HG03103 (cell line): Measurements from ENCODE around the gene SETD1B.
"Not testable (repeated sequence)": the region's sequence is repeated elsewhere in the genome, so short reads cannot be mapped to it uniquely, and the experiment has no call there.

Source experiments
- ATAC-seq: cut with Tn5 transposase; IDR thresholded peaks from one replicate; pipeline ENCODE4 v1.9.1; 2021; ENCODE audit warnings: low read depth; ENCODE audit not compliant: unreplicated experiment

The SETD1B gene

DNA sequence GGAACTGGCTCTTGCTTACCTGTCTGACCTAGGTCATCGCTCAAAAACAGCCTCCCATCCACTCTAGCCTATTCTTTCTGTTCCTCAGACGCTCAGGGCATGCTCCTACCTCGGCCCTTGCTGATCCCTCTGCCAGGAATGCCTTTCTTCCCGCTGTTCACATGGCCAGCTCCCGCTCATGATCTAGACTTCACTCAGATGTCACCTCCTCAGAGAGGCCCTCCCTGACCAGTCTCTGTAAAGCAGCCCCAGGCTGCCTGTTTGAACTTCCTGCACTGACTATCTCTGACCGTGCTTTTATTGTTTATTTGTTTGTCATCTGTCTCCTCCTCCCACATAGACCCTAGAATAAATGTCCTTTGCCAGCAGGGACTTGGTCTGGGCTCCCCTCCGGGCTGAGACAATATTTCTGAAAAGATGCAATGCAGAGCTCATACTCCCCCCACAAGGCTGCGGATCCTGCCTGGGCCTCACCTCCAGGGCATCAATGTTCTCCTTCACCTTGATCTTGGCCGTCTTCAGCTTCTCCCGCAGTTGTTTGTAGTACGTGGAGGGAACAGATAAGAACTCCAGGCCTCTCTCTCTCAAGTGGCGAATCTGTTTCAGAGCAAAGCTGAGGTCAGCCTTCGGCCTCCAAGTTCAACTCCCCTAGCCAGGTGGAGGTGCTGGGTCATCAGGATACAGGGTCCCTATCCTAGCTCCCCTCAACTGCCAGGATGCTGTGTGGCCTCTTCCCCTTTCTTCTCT, 39.6 kb downstream of the SETD1B start:
- no peak for ATAC-seq

DNA sequence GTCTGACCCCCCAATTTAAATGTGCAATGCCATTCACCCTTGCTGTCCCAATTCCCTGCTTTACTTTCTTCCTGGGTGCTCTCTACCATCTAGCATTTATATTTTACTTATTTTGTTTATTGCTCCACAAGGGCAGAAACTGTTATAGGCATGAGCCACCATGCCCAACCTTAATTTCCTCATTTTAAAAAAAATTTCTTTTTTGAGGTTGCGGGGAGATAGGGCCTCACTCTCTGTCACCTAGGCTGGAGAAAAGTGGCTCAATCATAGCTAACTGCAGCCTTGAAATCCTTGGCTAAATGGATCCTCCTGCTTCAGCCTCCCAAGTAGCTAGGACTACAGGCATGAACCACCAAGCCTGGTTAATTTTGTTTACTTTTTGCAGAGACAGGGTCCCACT, 41.9 kb downstream of the SETD1B start:
- no peak for ATAC-seq

DNA sequence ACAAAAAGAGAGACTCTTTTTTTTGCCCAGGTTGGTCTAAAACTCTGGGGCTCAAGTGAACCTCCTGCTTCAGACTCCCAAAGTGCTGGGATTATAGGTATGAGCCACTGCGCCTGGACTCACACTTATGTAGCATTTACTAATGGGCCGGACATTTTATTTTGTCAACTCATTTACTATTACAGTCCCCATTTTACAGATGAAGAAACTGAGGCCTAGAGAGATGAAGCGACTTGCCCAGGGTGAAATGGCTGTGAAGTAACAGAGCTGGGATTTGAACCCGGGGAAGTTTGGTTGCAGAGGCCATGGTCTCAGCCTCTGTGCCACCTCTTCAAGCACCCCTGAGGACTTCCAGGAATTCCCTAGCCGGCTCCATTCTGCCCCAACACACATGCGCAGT, 45.4 kb downstream of the SETD1B start:
- no peak for ATAC-seq

DNA sequence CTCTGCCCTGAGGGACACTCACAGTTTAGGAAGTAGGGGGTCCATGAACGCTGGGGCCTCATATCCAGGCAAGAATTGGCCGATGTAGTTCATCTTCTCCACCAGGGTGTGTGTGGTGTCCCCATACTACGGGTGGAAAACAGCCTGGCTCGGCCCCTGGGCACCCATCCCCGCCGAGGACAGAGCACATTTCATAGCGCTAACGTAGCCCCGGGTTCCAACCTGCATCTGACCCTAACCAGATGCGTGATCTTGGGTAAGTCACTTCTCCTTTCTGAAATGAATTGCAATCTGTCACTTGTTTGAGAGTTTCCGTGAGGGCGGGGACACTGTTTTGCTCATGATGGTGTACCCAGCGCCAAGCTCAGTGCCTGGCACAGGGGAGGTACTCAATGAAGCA, 45.9 kb downstream of the SETD1B start:
- ATAC-seq: no peak

DNA sequence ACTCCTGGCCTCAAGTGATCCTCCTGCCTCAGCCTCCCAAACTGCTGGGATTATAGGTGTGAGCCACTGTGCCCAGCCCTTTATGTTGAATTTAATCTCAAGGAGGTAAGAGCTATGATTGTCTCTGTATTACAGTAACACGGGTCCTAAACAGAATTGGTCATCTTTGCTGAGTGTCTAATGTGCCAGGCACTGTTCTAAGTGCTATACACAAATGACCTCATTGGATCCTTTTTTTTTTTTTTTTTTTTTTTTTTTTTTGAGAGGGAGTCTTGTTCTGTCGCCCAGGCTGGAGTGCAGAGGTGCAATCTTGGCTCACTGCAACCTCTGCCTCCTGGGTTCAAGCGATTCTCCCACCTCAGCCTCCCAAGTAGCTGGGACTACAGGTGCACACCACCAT, 48.6 kb downstream of the SETD1B start:
- ATAC-seq: not testable (repeated sequence)

DNA sequence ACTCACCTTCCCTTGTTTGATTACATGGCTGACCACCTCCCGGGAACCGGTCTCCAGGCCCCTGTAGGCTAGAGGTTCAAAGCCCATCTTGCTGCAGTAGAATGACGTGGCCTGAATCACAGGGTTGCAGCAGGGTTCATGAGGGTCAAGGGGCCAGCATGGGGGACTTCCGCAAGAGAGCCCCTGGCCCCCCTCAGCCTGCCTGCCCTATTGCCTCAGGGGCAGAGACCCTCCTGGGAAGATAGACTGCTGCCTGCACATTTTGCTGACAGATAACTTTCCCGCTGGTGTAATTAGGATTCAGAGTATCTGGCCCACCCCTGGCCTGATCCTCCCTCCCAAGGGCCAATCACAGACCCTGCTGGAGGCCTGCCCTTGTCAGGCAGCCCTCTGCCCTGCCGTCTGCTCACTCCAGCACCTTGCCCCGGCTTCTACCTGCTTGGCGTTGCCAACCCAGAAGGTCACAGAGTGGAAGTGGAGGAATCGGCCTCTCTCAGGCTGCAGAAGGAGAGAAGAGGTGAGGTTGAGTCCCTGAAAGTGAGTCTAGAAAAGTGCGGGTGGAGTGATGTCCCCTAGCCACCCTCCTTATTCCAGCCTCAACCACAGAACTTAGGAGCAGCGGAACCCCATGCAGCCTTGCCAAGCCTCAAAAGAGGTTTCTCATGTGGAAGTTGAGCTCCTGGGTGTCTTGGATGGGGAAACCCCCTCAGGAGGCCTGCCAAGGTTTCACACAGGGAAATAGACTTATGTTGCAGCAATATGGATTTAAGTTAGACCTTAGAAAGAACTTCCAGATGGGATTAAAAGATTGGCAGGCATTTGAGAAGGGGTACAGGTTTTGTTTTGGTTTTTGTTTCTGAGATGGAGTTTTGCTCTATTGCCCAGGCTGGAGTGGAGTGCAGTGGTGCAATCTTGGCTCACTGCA, 53.8 kb downstream of the SETD1B start:
- ATAC-seq: no peak

DNA sequence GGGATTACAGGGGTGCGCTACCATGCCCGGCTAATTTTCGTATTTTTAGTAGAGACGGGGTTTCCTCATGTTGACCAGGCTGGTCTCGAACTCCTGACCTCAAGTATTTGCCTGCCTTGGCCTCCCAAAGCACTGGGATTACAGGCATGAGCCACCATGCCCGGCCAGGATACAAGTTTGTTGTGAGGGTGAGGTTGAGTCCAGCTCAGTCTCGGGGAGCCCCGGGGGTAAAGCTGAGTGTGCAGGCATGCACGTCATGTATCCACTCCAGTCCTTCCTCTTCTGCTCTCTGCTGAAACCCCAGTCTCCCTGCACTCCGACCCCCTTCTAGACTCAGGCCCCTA, 54.5 kb downstream of the SETD1B start:
- no peak for ATAC-seq

DNA sequence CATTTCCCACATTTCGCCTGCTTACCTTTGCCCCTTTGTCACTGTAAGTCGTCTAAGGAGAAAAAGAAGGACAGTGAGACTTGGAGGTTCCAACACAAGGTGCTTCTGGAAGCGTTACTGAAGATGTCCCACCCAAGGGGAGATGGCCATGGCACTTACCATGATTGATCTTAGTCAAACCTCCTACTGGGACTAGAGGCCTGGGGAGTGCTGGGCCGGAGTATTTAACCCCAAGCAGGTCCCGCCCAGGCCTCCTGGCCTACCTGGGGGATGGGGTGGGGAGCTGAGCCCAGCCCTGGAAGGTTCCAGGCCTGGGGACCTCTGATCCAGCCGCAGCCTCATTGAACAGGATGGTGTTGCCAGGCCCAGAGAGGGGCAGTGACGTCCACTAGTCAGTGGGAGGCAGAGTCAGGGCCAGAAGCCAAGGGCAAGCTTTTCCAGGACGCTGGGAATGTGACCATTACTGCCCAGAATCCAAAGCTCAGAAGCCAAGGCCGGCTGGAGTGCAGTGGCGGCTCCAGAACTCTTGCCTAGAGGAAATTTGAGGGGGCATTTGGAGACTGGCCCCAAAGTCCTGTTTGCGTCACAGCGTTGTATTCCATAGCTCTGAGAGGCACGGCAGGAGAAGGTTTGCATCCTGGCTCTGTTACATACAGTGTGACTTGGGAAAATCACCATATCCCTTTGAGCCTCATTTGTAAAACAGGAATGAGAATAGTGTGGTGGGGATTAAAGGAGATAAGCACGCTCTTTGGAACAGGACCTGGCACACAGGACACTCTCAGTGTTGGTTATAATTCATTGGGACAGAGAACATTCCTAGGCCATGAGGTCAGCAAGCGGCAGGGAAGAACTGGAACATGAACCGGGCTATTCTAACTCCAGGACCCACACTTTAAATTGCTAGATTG, 55.1 kb downstream of the SETD1B start, which contains the start of gene HPD:
Gene HPD, minus strand, starts transcription at position 198 of the 911 bp plus-strand sequence. Its CDS starts 36 bp downstream, at position 162.
- ATAC-seq: no peak

DNA sequence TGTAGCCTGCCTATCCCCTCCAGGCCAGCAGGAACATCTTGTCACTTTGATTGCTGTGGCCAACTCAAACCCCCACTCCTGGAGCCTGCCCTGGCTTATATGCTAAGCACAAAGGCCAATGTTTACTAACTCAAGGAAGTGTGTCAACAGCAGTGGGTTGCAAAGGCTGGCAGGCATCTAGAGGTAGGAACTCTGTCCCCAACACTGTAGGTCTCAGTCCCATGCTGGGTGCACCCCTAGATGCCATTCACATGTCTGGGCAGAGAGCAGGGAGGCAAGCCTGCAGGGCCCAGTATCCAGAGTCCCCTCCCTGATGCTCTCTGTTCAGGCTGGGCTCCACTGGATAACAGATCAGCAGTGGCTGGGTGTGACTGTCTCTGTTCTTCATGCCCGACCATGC, 56.4 kb downstream of the SETD1B start:
- no peak for ATAC-seq

DNA sequence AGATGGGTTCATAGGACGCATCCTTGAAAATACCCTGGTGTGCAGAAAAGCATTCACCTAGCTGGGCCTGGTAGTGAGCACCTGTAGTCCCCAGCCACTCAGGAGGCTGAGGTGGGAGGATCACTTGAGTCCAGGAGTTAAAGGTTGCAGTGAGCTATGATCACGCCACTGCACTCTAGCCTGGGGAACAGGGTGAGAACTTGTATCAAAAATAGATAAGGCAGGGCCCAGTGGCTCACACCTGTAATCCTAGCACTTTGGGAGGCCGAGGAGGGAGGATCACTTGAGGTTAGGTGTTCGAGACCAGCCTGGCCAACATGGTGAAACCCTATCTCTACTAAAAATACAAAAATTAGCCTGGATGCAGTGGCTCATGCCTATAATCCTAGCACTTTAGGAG, 56.9 kb downstream of the SETD1B start:
- ATAC-seq: not testable (repeated sequence)

DNA sequence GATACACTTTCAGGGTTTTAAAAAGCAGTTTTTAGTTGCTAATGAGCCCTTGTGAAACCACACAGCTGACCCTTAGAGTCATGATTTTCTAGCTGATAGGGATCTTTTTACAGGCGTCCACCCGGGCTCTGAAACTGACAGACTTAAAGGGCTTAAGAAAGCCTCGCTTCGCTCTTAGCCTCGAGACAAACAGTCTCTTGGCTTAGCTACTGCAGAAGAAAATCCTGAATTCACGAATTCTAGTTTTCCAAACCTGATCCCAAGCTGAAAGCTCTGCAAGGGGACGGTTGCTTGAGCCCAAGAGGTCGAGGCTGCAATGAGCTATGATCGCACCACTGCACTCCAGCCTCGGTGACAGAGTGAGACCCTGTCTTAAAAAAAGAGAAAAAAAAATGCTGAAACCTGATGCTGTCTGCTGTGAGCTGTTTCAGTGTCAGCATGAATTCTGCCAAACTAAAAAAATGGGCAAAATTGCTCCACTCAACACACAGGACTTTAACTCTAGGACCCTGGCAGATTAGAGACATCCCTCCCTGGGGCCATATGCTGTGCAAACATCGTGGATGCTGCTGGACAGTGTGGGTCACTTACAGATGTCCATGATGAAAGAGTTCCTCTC, 57.9 kb downstream of the SETD1B start:
- no peak for ATAC-seq

DNA sequence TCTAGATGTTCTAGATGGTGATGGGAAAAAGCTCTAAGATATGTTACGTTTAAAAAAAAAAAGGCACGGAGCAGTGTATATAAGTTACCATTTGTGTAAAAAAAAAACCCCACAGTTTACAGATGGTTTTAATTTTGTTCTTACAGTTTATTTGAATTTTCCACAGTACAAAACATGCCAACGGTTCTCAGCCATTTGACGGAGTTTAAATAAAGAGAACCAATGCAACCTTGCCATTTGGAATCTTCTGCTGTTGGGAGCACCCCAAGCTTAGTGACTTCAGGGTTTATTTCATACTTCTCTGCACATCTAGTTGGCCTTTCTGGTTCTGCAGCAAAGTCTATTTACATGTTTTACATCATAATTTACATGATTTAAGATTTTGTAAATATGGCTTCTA, 62.5 kb downstream of the SETD1B start:
- no peak for ATAC-seq

DNA sequence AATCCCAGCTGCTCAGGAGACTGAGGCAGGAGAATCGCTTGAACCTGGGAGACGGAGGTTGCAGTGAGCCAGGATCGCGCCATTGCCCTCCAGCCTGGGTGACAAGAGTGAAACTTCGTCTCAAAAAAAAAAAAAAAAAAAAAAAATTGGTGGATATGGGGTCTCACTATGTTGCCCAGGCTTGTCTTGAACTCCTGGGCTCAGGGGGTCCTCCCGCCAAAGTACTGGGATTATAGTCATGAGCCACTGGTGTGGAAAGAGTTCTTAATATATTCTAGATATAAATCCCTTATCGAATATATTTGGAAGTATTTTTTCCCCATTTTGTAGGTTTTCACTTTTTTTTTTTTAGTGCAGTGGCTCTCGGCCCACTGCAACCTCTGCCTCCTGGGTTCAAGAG, 65.4 kb downstream of the SETD1B start:
- not testable (repeated sequence) for ATAC-seq

DNA sequence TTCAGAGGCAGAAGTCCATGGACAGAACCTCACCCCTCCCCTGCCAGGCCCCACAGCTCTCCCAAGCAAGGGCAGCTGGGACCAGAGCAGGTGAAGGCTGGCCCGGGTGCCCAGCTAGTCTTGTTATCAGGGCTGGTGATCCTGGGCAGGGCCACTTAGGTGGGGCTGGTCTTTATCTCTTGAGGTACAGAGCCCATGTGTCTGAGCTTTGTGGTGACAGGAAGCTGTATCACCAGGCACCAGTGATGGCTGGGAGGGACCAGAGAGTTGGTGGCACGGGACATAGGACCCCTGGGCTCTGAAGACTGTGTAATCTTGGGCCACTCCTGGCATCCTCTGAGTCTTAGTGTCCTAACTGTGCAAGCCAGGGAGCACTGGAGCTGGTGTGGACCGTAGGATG, 67.7 kb downstream of the SETD1B start:
- no peak for ATAC-seq

DNA sequence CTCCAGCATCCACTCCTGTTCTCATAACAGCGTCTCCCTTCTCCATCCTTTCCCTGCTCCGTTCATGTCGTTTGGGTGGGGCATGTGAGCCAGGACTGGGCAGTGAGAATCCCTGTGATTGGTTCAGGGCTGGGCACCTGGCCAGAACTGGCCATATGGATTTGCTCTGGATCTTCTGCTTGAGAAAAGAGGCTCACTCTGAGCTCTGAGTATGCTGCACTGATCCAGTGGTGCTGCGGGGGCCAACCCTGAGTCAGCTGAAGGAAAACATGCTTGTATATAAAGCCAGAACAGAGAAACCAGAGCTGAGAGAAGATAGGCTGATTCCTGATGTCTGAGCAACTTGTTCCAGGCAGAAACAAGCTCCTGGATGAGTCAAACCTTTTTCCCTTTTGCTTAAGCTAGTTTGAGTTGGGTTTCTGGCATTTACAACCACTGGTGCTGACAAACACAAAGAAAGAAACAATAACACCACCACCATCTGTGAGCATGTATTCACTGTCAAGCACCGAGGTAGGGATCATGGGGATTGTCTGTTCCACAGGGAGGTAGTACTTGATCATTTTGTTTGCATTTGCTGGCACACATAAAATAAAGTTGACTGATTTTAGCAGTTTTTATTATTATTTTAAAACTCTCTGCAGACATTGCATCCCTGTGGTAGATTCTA, 68.9 kb downstream of the SETD1B start:
- no peak for ATAC-seq

DNA sequence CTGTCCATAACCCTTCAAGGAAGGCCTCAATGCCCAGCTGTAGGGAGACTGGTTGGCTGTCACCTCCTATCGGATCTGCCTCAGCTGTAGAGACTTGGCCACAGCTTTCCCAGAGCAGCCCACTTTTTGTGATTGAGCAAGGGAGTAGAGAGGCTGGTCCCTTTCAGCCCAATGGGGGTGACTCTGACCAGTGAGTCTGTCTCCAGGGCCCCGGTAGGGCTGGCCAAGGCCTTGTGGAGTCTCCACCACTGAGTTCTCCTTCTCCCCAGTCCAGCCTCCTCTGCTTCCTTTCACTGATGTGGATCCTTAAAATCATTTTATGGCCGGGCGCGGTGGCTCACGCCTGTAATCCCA, 69.4 kb downstream of the SETD1B start:
- ATAC-seq: no peak

DNA sequence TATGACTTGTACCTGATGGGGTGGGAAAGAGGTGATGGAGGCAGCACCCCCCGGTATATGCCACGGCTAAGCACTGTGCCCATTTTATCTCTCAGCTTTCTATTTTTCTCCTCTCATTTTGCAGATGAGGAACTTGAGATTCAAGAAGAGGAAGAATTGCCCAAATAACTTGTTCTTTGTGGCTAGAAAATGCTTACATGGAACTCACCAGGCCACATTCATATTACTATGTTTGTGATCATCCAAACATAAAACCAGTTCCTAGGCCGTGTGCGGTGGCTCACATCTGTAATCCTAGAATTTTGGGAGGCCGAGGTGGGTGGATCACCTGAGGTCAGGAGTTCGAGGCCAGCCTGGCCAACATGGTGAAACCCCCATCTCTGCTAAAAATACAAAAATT, 70.3 kb downstream of the SETD1B start:
- no peak for ATAC-seq

DNA sequence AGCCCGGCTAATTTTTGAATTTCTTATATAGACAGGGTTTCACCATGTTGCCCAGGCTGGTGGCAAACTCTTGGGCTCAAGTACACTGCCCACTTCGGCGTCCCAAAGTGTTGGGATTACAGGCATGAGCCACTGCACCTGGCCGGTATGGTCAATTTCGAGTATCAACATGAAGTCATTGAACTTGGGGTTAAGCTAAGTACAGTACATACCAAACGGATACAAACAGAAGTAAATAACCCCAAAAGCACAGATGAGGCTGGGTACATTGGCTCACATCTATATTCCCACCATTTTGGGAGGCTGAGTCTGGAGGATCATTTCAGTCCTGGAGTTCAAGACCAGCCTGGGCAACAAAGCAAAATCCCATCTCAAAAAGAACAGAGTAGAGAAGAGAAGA, 71.8 kb downstream of the SETD1B start:
- ATAC-seq: no peak

DNA sequence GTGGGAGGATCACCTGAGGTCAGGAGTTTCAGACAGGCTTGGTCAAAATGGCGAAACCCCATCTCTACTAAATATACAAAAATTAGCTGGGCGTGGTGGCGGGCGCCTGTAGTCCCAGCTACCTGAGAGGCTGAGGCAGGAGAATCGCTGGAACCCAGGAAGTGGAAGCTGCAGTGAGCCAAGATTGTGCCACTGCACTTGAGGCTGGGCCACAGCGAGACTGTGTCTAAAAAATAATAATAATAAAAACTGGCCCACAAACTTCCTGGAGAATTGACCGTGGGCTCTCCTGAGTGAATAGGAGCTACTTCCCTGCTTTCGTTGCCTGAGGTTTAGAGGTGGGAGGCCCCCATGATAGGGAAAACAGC, 72.3 kb downstream of the SETD1B start:
- not testable (repeated sequence) for ATAC-seq
